Gastroesophageal sphincter (tissue), 4 donors: ENCODE data around the gene TTLL6. TPM values are rescaled to one million over a fixed set of nuclear protein-coding genes. Genes with fewer than 3 reads are reported as not detected.

Experiments
- ATAC-seq: fragments of 150-250 bp; one replicate; pipeline ENCODE4 v1.9.1; 2016; ENCODE audit warnings: mild to moderate bottlenecking, moderate library complexity
- H3K27ac ChIP-seq, 4 donors: fragments of 200-600 bp; sonication (generic) in 3 of 4; 1 replicate in 3 of 4; 2 replicates in 1 of 4; pipeline ENCODE4 v1.5.1; 2016 to 2019
- H3K27me3 ChIP-seq: fragments of 200-600 bp; sonication (generic); one replicate; pipeline ENCODE4 v1.5.1; 2019
- H3K36me3 ChIP-seq, 2 donors: fragments of 200-600 bp; sonication (generic); one replicate each; pipeline ENCODE4 v1.5.1; 2019; ENCODE audit warnings: control low read depth in 1 of 2
- H3K4me1 ChIP-seq, 3 donors: fragments of 200-600 bp; sonication (generic); 1 replicate in 2 of 3; 2 replicates in 1 of 3; pipeline ENCODE4 v1.5.1; 2016 to 2019; ENCODE audit warnings: control low read depth in 2 of 3
- H3K4me3 ChIP-seq, 2 donors: fragments of 200-600 bp; sonication (generic); one replicate each; pipeline ENCODE4 v1.5.1; 2019; ENCODE audit warnings: mild to moderate bottlenecking in 1 of 2, moderate library complexity in 1 of 2
- H3K9me3 ChIP-seq, 3 donors: fragments of 200-600 bp; sonication (generic); one replicate each; pipeline ENCODE4 v1.5.1; 2017 to 2019; ENCODE audit warnings: control low read depth in 2 of 3
- EP300 ChIP-seq: sonication (generic); formaldehyde crosslinking; IDR thresholded peaks from one replicate; pipeline ENCODE4 v1.6.1; 2017; ENCODE audit warnings: antibody characterized with exemption, mild to moderate bottlenecking
- POLR2A ChIP-seq, 2 donors: fragments of 450-650 bp; IDR thresholded peaks; one replicate each; pipeline ENCODE4 v1.6.1; 2017; ENCODE audit warnings: antibody characterized with exemption in 2 of 2, mild to moderate bottlenecking in 2 of 2, moderate library complexity in 1 of 2
- POLR2AphosphoS5 ChIP-seq: sonication (generic); formaldehyde crosslinking; IDR thresholded peaks from one replicate; pipeline ENCODE4 v1.6.1; 2017; ENCODE audit warnings: antibody characterized with exemption
- whole genome bisulfite sequencing, 2 donors: methylation state at CpG; one replicate each; pipeline ENCODE4 v1.1.5; 2018; ENCODE audit warnings: low coverage in 1 of 2; 5-methylcytosine and 5-hydroxymethylcytosine counted together
- total RNA-seq, 4 donors: library from RNA; depleted of rRNA; stranded (reverse); fragments of >200 nt; gene quantifications; one replicate each; pipeline ENCODE4 v1.1.0, GENCODE V29; 2016
- TF ChIP-seq, protein P1 (sequence below), 4 experiments: fragments of 200-600 bp in 2 of 4; fragments of 450-650 bp in 2 of 4; sonication (generic) in 1 of 4; IDR thresholded peaks; one replicate each; pipeline ENCODE4 v1.5.1; 2017 to 2019; ENCODE audit warnings: antibody characterized with exemption in 4 of 4, mild to moderate bottlenecking in 2 of 4, moderate library complexity in 2 of 4

Gene TTLL6
- total RNA-seq, 4 donors from 2014 or later = not detected

DNA sequence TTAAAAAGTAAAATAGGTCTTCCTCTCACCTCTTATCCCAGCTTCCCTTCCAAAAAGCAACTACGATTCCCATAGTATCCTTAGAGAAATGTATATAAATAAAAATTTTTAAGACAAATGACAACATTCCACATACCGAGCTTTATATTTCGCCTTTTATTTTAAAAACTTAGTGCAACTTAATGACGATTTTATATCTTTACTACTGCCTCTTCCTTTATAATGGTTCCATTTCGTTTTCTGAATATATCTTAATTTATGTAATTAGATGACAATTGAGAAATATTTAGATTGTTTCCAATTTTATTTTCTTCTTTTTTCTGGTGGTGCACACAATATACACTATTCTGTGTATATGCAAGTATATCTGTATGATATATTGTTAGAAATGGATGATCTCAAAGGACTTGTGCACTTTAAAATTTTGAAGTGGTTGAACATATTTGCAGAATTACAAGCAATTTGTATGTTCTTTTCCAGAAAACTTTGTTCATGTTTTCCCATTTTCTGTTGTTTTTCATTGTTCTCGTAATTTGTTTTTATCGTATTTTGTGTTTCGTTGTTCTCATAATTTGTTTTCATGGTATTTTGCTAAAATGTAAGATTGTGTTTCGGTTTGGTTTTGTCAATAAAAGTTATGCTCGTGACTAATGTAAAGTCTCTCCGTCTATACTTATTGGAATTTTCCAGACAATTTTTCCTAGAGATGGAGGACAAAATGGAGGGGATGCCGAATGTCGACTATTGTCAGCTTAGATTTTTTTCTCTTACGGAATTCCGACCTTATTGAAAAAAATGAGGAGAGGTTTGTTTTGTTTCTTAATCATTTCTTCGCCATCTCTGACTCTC, 68.1 kb downstream of the TTLL6 start:
- H3K4me3 ChIP-seq = no peak overlapping the region
- no peaks in the 10 kb centered on the region for H3K36me3 ChIP-seq
- TF ChIP-seq, protein P1, sequence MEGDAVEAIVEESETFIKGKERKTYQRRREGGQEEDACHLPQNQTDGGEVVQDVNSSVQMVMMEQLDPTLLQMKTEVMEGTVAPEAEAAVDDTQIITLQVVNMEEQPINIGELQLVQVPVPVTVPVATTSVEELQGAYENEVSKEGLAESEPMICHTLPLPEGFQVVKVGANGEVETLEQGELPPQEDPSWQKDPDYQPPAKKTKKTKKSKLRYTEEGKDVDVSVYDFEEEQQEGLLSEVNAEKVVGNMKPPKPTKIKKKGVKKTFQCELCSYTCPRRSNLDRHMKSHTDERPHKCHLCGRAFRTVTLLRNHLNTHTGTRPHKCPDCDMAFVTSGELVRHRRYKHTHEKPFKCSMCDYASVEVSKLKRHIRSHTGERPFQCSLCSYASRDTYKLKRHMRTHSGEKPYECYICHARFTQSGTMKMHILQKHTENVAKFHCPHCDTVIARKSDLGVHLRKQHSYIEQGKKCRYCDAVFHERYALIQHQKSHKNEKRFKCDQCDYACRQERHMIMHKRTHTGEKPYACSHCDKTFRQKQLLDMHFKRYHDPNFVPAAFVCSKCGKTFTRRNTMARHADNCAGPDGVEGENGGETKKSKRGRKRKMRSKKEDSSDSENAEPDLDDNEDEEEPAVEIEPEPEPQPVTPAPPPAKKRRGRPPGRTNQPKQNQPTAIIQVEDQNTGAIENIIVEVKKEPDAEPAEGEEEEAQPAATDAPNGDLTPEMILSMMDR (IDR thresholded peaks at IDR 0.05) = no peak
- TF ChIP-seq POLR2A (IDR thresholded peaks at IDR 0.05) = no peak
- no peak for TF ChIP-seq POLR2AphosphoS5
- no peak for TF ChIP-seq EP300
- 23 to 25% methylated on average over 15 to 16 of the region's 16 CpGs for WGBS, 2 donors
- no peak overlapping the region for H3K27ac ChIP-seq
- H3K9me3 ChIP-seq = no peaks in the 10 kb centered on the region
- peaks cover 0 to 17% (median 3%) of the 10 kb centered on the region in 3 donors for H3K4me1 ChIP-seq
- no peak for ATAC-seq
- H3K27me3 ChIP-seq = peaks cover 100% of the 10 kb centered on the region

DNA sequence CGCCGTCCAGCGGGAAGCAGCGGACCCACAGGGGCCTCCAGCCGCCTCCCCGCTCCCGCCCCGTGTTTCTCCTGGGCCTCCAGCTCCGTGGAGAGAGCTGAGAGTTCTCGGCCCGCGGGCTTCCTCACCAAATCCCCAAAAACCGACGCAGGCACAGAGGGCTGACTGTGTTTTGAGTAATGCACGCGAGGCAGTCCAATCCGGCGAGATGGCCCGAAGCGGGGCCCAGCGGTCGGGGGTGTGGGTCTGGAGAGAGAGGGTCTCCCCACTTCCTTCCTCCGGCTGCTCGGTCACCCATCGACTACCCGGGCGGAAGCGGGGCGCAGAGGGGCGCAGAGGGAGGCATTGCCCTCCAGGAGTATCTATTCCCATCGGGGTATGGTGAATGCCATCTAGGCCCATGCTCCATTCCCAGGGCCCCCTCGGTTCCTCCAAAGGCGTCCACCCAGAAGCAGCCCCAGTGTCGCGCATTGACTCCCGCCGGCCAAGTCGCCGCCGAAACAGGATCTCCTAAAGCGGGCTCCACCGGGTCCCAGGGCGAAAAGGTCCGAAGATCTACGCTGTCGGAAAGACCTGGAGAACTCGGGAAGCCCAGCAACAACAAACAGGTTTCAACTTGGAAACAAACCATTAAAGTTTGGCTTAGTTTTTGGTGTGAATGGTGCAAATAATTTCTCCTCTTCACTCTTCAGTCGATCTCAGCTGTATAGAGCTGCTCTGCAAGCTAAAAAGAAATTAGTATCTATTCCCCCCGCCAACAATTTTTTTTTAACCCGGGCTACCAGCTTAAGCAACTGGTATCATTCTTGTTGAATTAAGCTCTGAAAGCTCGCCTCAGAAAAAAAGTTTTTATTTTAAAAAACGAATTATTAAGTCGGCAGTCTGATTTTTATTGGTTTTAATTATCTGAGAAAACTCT, 69.3 kb downstream of the TTLL6 start:
- Histone ChIP-seq H3K4me1 (peaks cover 0 to 5% (median 0%) of the 10 kb centered on the region in 3 donors), H3K9me3 (no peaks in the 10 kb centered on the region), H3K27me3 (peaks cover 100% of the 10 kb centered on the region), H3K4me3 (no peak overlapping the region), H3K36me3 (no peaks in the 10 kb centered on the region), H3K27ac (no peak overlapping the region)
- no peak for ATAC-seq
- TF ChIP-seq POLR2AphosphoS5 (no peak), EP300 (no peak), POLR2A (IDR thresholded peaks at IDR 0.05) (no peak)
- TF ChIP-seq, protein P1 (IDR thresholded peaks at IDR 0.05) = no peak
- whole genome bisulfite sequencing, 2 donors = 12 to 14% methylated on average over 4 to 12 of the region's 53 CpGs

DNA sequence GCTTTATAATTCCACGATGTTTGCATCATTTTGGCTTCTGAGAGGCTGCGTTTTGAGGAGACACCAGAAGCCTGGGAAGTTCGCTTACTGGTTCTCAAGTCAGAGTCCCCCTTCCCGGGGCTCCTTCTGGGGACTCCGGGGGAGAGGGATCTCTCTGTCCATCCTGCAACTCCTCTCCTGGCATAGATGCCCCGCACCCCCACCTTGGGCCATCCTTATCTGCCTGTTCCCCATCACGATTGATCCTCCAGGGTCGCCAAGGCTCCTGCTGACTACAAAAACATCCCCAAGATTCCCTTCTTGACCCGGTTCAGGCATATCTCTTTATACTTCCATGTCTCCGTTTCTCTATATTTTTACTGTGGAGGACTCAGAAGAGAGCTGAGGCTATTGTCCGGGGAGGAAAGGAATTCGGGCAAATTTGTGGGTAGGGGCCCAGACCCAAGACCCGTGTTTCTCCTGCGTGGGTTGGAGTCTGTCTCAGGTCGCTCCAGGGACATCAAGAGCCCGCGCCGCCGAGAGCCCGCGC, 70.0 kb downstream of the TTLL6 start:
- WGBS, 2 donors = 0% methylated on average over 6 to 7 of the region's 21 CpGs
- no peaks in the 10 kb centered on the region for H3K9me3 ChIP-seq
- H3K4me3 ChIP-seq = no peak overlapping the region
- no peaks in the 10 kb centered on the region for H3K36me3 ChIP-seq
- no peak overlapping the region for H3K27ac ChIP-seq
- no peak for ATAC-seq
- peaks cover 100% of the 10 kb centered on the region for H3K27me3 ChIP-seq
- TF ChIP-seq, protein P1 (IDR thresholded peaks at IDR 0.05) = no peak
- TF ChIP-seq POLR2A (IDR thresholded peaks at IDR 0.05) (no peak), POLR2AphosphoS5 (no peak), EP300 (no peak)
- no peaks in the 10 kb centered on the region for H3K4me1 ChIP-seq

- no peak overlapping the region for H3K27ac ChIP-seq
- H3K4me3 ChIP-seq = no peak overlapping the region
- H3K27me3 ChIP-seq = peaks cover 100% of the 10 kb centered on the region
- no peaks in the 10 kb centered on the region for H3K9me3 ChIP-seq
- 9 to 17% methylated on average over 6 to 12 of the region's 12 CpGs for WGBS, 2 donors
- TF ChIP-seq POLR2A (IDR thresholded peaks at IDR 0.05) = no peak
- TF ChIP-seq, protein P1 (IDR thresholded peaks at IDR 0.05) = no peak
- no peak for TF ChIP-seq POLR2AphosphoS5
- no peak for TF ChIP-seq EP300
- ATAC-seq = no peak
- H3K4me1 ChIP-seq = no peaks in the 10 kb centered on the region
- H3K36me3 ChIP-seq = no peaks in the 10 kb centered on the region
Observed at GRCh38 chr17:48745381-48746275, 71.4 kb downstream of the TTLL6 start.
